Naive thymus-derived CD4-positive, alpha-beta T cell (primary cell): ENCODE measurements around the gene TRMT2A. TPM values are rescaled to one million over a fixed set of nuclear protein-coding genes. Genes with fewer than 3 reads are reported as not detected.

Experiments used
- ATAC-seq: fragments of 150-1000 bp; cut with Tn5 transposase; 2 replicates; pipeline ENCODE4 v1.10.0; 2021; ENCODE audit warnings: mild to moderate bottlenecking, moderate library complexity
- CTCF ChIA-PET: fragments of 350-600 bp; sonication (Branson Sonifier 250); formaldehyde crosslinking; loops from one replicate; lab custom pipeline; 2021; ENCODE audit warnings: antibody characterized with exemption; lab: Charles Lee
- POLR2A ChIA-PET: fragments of 350-600 bp; sonication (Branson Sonifier 250); formaldehyde crosslinking; loops from one replicate; lab custom pipeline; 2021; ENCODE audit warnings: antibody characterized with exemption, inconsistent platforms; lab: Charles Lee
- DNase-seq, 9 donors: peaks; one replicate each; pipeline versions ENCODE4 v3.0.0 to v3.0.0-alpha.2; 2020 to 2022; ENCODE audit warnings: mixed read lengths in 1 of 9
- H3K27ac ChIP-seq: one replicate; pipeline ENCODE4 v1.7.0; 2013; ENCODE audit warnings: mild to moderate bottlenecking, low read depth, low read length, moderate library complexity
- H3K27me3 ChIP-seq, 2 donors: one replicate each; pipeline ENCODE4 v1.7.0; 2013; ENCODE audit warnings: low read length in 2 of 2, mild to moderate bottlenecking in 2 of 2, moderate library complexity in 2 of 2; ENCODE audit not compliant: control insufficient read depth in 2 of 2, insufficient read depth in 2 of 2
- H3K36me3 ChIP-seq, 3 experiments: 1 replicate in 2 of 3; 2 replicates in 1 of 3; pipeline ENCODE4 v1.7.0; 2013; ENCODE audit warnings: low read length in 3 of 3, mild to moderate bottlenecking in 3 of 3, moderate library complexity in 1 of 3; ENCODE audit not compliant: insufficient read depth in 3 of 3, control insufficient read depth in 2 of 3
- H3K4me1 ChIP-seq, 2 donors: one replicate each; pipeline ENCODE4 v1.7.0; 2013; ENCODE audit warnings: low read length in 2 of 2, mild to moderate bottlenecking in 2 of 2, moderate library complexity in 1 of 2; ENCODE audit not compliant: control insufficient read depth in 2 of 2, insufficient read depth in 2 of 2
- H3K4me3 ChIP-seq: 2 replicates; pipeline ENCODE4 v1.7.0; 2013; ENCODE audit warnings: mild to moderate bottlenecking, low read length
- H3K9me3 ChIP-seq, 3 experiments: 1 replicate in 2 of 3; 2 replicates in 1 of 3; pipeline ENCODE4 v1.7.0; 2013; ENCODE audit warnings: low read length in 3 of 3; ENCODE audit not compliant: control insufficient read depth in 2 of 3
- H3K27ac Mint-ChIP-seq, 9 donors: one replicate each; pipeline ENCODE4 v1.8.0; 2020 to 2022; ENCODE audit warnings: mixed read lengths in 9 of 9, mild to moderate bottlenecking in 8 of 9, moderate library complexity in 5 of 9, inconsistent platforms in 2 of 9
- H3K27me3 Mint-ChIP-seq, 5 donors: one replicate each; pipeline ENCODE4 v1.8.0; 2021 to 2022; ENCODE audit warnings: mixed read lengths in 5 of 5, mild to moderate bottlenecking in 1 of 5
- H3K36me3 Mint-ChIP-seq, 5 donors: one replicate each; pipeline ENCODE4 v1.8.0; 2020 to 2022; ENCODE audit warnings: mixed read lengths in 5 of 5, mild to moderate bottlenecking in 3 of 5, inconsistent platforms in 1 of 5
- H3K4me1 Mint-ChIP-seq, 7 donors: one replicate each; pipeline ENCODE4 v1.8.0; 2020 to 2022; ENCODE audit warnings: mixed read lengths in 7 of 7, mild to moderate bottlenecking in 3 of 7, inconsistent platforms in 1 of 7
- H3K4me3 Mint-ChIP-seq, 10 donors: one replicate each; pipeline ENCODE4 v1.8.0; 2020 to 2022; ENCODE audit warnings: mild to moderate bottlenecking in 10 of 10, mixed read lengths in 10 of 10, moderate library complexity in 6 of 10, inconsistent platforms in 2 of 10
- H3K9me3 Mint-ChIP-seq, 11 donors: one replicate each; pipeline ENCODE4 v1.8.0; 2020 to 2022; ENCODE audit warnings: mixed read lengths in 11 of 11, mild to moderate bottlenecking in 4 of 11, inconsistent platforms in 1 of 11, moderate library complexity in 1 of 11
- intact Hi-C, 2 donors: fragments of 100-400 bp; cut with micrococcal nuclease; formaldehyde crosslinking; loops; one replicate each; pipeline ENCODE4 v1.15.1; 2023
- polyA plus RNA-seq, 2 donors: library from polyadenylated mRNA; unstranded; fragments of 300-500 nt; fragmentation: Illumina TruSeq; gene quantifications; one replicate each; pipeline ENCODE4 v1.2.3, GENCODE V29; 2021
- total RNA-seq, 6 experiments: library from RNA in 5 of 6; stranded (reverse) in 5 of 6; gene quantifications; 1 replicate in 5 of 6; 2 replicates in 1 of 6; pipeline ENCODE4 v1.2.3 and lab custom pipeline; 2021 to 2026

The TRMT2A gene, protein sequence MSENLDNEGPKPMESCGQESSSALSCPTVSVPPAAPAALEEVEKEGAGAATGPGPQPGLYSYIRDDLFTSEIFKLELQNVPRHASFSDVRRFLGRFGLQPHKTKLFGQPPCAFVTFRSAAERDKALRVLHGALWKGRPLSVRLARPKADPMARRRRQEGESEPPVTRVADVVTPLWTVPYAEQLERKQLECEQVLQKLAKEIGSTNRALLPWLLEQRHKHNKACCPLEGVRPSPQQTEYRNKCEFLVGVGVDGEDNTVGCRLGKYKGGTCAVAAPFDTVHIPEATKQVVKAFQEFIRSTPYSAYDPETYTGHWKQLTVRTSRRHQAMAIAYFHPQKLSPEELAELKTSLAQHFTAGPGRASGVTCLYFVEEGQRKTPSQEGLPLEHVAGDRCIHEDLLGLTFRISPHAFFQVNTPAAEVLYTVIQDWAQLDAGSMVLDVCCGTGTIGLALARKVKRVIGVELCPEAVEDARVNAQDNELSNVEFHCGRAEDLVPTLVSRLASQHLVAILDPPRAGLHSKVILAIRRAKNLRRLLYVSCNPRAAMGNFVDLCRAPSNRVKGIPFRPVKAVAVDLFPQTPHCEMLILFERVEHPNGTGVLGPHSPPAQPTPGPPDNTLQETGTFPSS
- total RNA-seq (100 to 1,000 TPM in 2 of 5 experiments, 10 to 100 TPM in 3; 92.0 to 134 (median 95.8) TPM), polyA plus RNA-seq (10 to 100 TPM; 30.0 to 44.5 TPM), total RNA-seq (lab: John Stamatoyannopoulos, UW) (59.0 reads per million, percentile 74 among the genes with 10 or more reads in this experiment)

DNA sequence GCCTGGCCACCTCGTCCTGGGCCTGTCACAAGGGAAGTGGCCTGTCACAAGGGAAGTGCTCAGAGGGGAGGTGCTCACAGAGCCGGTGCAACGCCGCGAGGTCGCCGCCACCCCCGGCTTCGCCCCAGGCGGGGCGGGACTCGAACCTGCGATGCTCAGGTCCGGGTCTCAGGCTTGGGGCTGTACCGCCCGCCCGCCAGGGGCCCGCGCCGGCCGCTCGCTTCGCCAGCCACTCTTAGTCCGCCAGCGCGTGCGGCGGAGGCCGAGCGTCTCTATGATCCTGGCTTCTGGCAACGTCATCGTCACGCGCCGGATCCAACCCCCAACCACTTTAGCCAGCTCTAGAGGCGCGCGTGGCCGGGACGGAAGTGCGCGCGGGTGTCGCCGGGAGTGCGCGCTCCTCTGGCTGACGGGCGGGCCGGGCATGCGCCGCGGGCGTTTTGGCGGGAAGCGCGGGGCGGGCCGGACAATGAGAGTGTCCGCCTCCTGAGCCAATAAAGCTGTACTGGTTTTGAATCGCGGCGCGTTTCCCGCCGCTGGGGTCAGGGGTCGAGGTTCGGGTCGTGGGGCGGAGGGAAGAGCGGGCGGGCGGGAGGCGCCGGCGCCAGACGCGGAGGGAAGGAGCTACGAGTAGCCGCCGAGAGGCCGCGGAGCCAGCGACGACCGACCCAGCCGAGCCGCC, at the start of gene TRMT2A:
Gene TRMT2A (minus strand): TSS at position 276 of the 682 bp plus-strand sequence. CDS start 320 bp downstream, outside the sequence.
- ChIA-PET CTCF (interaction anchor here (1.1 kb wide), 1 partner anchor 13 kb away, joined by 3 read pairs; no protein-coding TSS in a partner anchor), POLR2A (interaction anchor here (0.6 to 4.2 kb wide), 8 partner anchors 10 to 638 kb away, joined by 3 to 29 read pairs (median 5); partner anchors contain the start of genes CDC45, COMT, TANGO2 and TXNRD2)
- DNase-seq (peak; percentile 93 to 98 (median 97)), ATAC-seq (peak; percentile 93)
- H3K4me3 Mint-ChIP-seq, result peak within 1 kb of the TSS; percentile 72 to 98 (median 90)
- H3K4me3 ChIP-seq, result peak within 1 kb of the TSS; percentile 96
- no peaks in the 10 kb centered on the region for H3K27me3 ChIP-seq
- H3K27me3 Mint-ChIP-seq, result peaks cover 0 to 2% (median 0%) of the 10 kb centered on the region in 5 donors
- peaks cover 0 to 19% (median 0%) of the 10 kb centered on the region in 5 donors for H3K36me3 Mint-ChIP-seq
- H3K9me3 ChIP-seq, result no peaks in the 10 kb centered on the region
- peak within 1 kb of the TSS; percentile 96 for H3K27ac ChIP-seq
- H3K36me3 ChIP-seq, result peaks cover 12 to 68% (median 17%) of the 10 kb centered on the region in 3 experiments
- intact Hi-C loops, result loop anchor here (1.0 to 10.0 kb wide), 18 partner anchors 14 to 972 kb away; partner anchors contain the start of genes DGCR8 (in 2 of the 2), MED15 (in 2 of the 2), ZDHHC8 (in 2 of the 2) and ARVCF (in 1 of the 2)
- no peaks in the 10 kb centered on the region for H3K9me3 Mint-ChIP-seq
- H3K27ac Mint-ChIP-seq, result peak within 1 kb of the TSS; percentile 80 to 97 (median 95)
- H3K4me1 Mint-ChIP-seq, result peaks cover 20 to 48% (median 39%) of the 10 kb centered on the region in 7 donors
- H3K4me1 ChIP-seq, result peaks cover 23 to 24% of the 10 kb centered on the region in 2 donors

DNA sequence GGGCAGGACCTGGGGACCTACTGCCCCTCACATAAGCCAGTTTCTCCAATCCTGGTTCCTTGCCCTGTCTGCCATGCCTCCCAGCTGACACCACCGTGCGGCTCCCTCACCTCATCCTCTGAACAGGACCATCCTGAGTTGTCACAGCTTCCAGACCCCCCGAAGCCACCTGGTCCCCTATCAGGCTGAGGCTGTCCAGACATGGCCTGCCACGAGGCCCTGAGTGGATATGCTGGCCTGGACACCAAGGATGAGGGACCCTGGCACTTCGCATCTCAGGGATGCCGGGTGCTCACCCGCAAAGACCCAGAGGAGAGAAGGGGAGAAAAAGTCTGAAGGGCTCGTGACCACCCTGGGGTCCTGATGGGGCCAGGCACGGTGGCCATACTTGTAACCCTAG, 49.7 kb upstream of the TRMT2A start:
- H3K27me3 ChIP-seq, result no peaks in the 10 kb centered on the region
- ChIA-PET POLR2A (no interaction called here), CTCF (no interaction called here)
- no peaks in the 10 kb centered on the region for H3K4me1 ChIP-seq
- Mint-ChIP-seq H3K9me3 (peaks cover 0 to 5% (median 0%) of the 10 kb centered on the region in 11 donors), H3K36me3 (peaks cover 0 to 3% (median 0%) of the 10 kb centered on the region in 5 donors), H3K4me1 (peaks cover 0 to 2% (median 0%) of the 10 kb centered on the region in 7 donors), H3K4me3 (no peak overlapping the region), H3K27me3 (no peaks in the 10 kb centered on the region), H3K27ac (no peak overlapping the region)
- ATAC-seq (no peak), DNase-seq (no peak)
- no peak overlapping the region for H3K4me3 ChIP-seq
- H3K9me3 ChIP-seq, result peaks cover 0 to 4% (median 0%) of the 10 kb centered on the region in 3 experiments
- H3K27ac ChIP-seq, result no peak overlapping the region
- no peaks in the 10 kb centered on the region for H3K36me3 ChIP-seq
- intact Hi-C loops, result no loop called here

DNA sequence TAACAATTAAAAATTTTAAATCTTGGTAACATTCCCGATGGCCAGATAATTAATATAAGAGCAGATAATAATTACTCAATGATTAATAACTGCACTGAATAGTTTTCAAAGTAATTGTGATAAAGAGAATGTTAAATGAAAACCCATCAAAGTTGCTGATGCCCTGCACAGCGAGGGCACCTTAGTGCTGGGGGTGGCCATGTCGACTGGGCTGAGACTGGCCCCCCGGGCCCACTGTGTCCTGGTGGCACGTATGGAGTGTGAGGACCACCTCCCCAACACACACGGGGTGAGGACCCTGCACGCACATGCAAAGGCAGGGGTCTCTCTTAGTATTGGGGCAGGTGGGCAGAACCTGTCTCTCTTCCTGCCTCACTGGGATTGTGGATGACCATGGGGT, 48.9 kb upstream of the TRMT2A start:
- Histone ChIP-seq H3K4me1 (no peaks in the 10 kb centered on the region), H3K9me3 (peaks cover 0 to 6% (median 0%) of the 10 kb centered on the region in 3 experiments), H3K4me3 (no peak overlapping the region), H3K27me3 (no peaks in the 10 kb centered on the region), H3K36me3 (no peaks in the 10 kb centered on the region), H3K27ac (no peak overlapping the region)
- ATAC-seq (no peak), DNase-seq (no peak)
- no peaks in the 10 kb centered on the region for H3K27me3 Mint-ChIP-seq
- H3K27ac Mint-ChIP-seq, result no peak overlapping the region
- H3K9me3 Mint-ChIP-seq, result peaks cover 0 to 5% (median 0%) of the 10 kb centered on the region in 11 donors
- ChIA-PET POLR2A (no interaction called here), CTCF (no interaction called here)
- intact Hi-C loops, result no loop called here
- no peak overlapping the region for H3K4me3 Mint-ChIP-seq
- peaks cover 0 to 2% (median 0%) of the 10 kb centered on the region in 7 donors for H3K4me1 Mint-ChIP-seq
- H3K36me3 Mint-ChIP-seq, result peaks cover 0 to 3% (median 0%) of the 10 kb centered on the region in 5 donors

DNA sequence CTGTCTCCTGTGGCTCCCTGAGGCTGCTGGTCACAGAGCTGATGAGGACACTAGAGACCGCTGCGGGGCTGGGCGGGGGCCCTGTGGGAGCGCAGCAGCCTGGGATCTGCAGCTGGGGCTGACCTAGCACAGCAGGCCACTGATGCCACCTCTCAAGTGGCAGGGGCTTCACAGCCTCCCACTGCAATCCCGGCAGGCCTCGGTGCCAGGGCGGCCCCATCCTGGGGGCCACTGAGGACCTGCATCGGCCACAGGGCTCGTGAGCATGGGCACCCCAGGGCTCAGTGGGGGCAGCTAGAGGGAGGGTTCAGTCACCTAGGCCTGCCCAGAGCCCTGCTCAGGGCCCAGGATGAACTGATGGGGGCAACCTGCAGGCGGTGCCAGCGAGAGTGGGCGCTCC, 48.4 kb upstream of the TRMT2A start:
- Mint-ChIP-seq H3K4me3 (no peak overlapping the region), H3K27ac (no peak overlapping the region), H3K27me3 (no peaks in the 10 kb centered on the region), H3K36me3 (peaks cover 0 to 3% (median 0%) of the 10 kb centered on the region in 5 donors), H3K4me1 (peaks cover 0 to 1% (median 0%) of the 10 kb centered on the region in 7 donors), H3K9me3 (peaks cover 0 to 5% (median 0%) of the 10 kb centered on the region in 11 donors)
- Histone ChIP-seq H3K36me3 (no peaks in the 10 kb centered on the region), H3K4me3 (no peak overlapping the region), H3K27ac (no peak overlapping the region), H3K4me1 (no peaks in the 10 kb centered on the region), H3K9me3 (peaks cover 0 to 6% (median 0%) of the 10 kb centered on the region in 3 experiments), H3K27me3 (no peaks in the 10 kb centered on the region)
- ATAC-seq, result no peak
- POLR2A ChIA-PET, result no interaction called here
- CTCF ChIA-PET, result no interaction called here
- DNase-seq, result no peak
- intact Hi-C loops, result no loop called here

DNA sequence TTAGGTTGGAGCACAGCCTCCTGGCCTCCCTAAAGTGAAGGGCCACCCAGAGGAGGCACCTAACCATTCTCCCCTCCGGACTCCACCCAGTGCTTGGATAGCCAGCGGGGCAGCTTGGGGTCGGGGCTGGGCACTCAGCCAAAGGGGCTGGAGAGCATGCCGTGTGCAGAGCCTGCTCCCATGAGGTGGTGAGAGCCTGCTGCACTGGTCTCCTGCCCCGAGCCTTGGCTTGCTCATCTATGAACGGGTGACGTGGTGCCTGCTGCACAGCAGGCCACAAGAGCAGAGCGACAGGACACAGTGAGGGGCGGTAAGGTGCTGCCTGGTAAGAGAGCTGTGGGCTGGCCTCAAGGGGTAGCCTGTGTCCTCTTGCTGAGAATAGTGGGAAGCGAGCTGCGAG, 47.8 kb upstream of the TRMT2A start:
- Histone ChIP-seq H3K36me3 (no peaks in the 10 kb centered on the region), H3K9me3 (peaks cover 0 to 6% (median 0%) of the 10 kb centered on the region in 3 experiments), H3K27ac (no peak overlapping the region), H3K4me1 (no peaks in the 10 kb centered on the region), H3K4me3 (no peak overlapping the region), H3K27me3 (no peaks in the 10 kb centered on the region)
- Mint-ChIP-seq H3K4me3 (no peak overlapping the region), H3K27me3 (no peaks in the 10 kb centered on the region), H3K4me1 (no peaks in the 10 kb centered on the region), H3K9me3 (peaks cover 0 to 5% (median 0%) of the 10 kb centered on the region in 11 donors), H3K36me3 (peaks cover 0 to 3% (median 0%) of the 10 kb centered on the region in 5 donors), H3K27ac (no peak overlapping the region)
- POLR2A ChIA-PET, result no interaction called here
- CTCF ChIA-PET, result no interaction called here
- ATAC-seq (no peak), DNase-seq (no peak)
- intact Hi-C loops, result no loop called here

DNA sequence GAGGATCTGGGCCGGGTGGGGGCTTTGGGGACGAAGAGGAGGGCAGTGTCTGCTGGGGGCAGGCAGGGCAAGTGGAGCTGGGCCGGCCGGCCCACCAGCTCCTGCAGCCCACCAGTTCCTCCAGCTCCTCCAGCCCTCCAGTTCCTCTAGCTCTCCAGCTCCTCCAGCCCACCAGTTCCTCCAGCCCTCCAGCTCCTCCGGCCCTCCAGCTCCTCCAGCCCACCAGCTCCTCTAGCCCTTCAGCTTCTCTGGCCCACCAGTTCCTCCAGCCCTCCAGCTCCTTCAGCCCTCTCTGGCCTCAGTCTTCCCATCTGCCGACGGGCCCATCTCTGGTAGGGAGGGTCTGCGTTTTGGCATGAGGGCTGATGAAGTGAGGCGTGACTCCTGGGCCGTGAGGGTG, 43.0 kb upstream of the TRMT2A start:
- intact Hi-C loops, result no loop called here
- no peaks in the 10 kb centered on the region for H3K4me1 ChIP-seq
- ATAC-seq (no peak), DNase-seq (no peak)
- H3K27ac Mint-ChIP-seq, result no peak overlapping the region
- H3K4me3 Mint-ChIP-seq, result no peak overlapping the region
- H3K27me3 Mint-ChIP-seq, result peaks cover 0 to 7% (median 0%) of the 10 kb centered on the region in 5 donors
- H3K36me3 ChIP-seq, result no peaks in the 10 kb centered on the region
- H3K4me1 Mint-ChIP-seq, result peaks cover 0 to 4% (median 0%) of the 10 kb centered on the region in 7 donors
- H3K4me3 ChIP-seq, result no peak overlapping the region
- ChIA-PET CTCF (no interaction called here), POLR2A (no interaction called here)
- H3K9me3 ChIP-seq, result peaks cover 0 to 6% (median 0%) of the 10 kb centered on the region in 3 experiments
- H3K27ac ChIP-seq, result no peak overlapping the region
- H3K36me3 Mint-ChIP-seq, result peaks cover 0 to 3% (median 0%) of the 10 kb centered on the region in 5 donors
- H3K27me3 ChIP-seq, result no peaks in the 10 kb centered on the region
- H3K9me3 Mint-ChIP-seq, result peaks cover 0 to 5% (median 0%) of the 10 kb centered on the region in 11 donors
